ENCODE data around the gene CYP46A1.

Gene CYP46A1

DNA sequence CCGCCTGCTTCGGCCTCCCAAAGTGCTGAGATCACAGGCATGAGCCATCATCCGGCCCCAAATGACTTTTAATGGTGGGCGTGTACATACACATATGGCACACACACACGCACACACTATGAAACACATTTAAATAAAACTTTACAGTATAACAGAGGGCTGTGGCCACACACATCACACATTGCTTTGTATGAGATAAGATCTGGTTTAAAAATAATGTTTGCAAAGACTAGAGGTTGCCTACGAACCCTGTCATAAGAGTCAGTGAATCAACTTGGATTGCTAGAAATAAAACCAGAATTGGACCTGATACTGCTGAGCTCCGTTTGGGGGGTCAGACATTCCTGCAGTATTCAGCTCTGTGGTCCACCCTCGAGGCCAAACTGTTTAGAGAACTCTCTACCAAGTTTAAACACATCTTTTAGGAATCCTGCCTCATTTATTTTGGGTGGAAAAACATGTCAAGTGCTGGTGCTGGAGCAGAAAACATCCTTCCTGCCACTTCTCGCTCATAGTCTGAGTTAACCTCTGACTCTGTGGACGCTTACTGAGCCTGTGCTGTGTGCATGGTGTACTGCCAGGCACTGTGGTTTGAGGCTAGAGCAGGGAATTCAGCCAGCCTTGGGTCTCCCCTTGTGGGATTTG lies 61.3 kb downstream of the CYP46A1 start:
- TF ChIP-seq GABPA (IDR thresholded peaks at IDR 0.05; ENCODE audit: low read depth), result no peak
- DNase-seq (ENCODE audit: low read depth in 1 of 2, low spot score in 1 of 2), result no peak
- Histone ChIP-seq H3K27ac (replicated peaks) (no peak overlapping the region), H3K27me3 (ENCODE audit: insufficient read depth, poor library complexity, severe bottlenecking) (peaks cover 10% of the 10 kb centered on the region), H3K4me3 (replicated peaks; ENCODE audit: insufficient read depth, low read length) (no peak overlapping the region)

DNA sequence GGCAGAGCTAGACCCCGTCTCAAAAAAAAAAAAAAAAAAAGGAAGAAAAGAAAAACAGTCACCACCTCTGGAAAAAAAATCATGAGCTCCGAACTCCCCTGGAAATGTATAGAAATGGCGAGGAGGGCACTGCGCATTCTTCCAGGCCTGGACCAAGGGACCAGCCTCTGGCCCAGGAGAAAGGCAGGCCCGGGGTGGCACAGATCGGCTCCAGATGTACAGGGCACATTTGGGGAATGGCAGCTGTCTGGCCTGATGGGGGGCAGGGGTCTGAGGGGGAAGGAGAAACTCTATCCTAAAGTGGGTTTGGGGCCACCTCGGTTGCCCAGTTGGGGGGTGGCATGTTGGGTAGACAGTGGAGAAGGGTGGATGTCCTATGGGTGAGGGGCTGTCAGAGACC lies 63.1 kb downstream of the CYP46A1 start:
- TF ChIP-seq SPI1 (IDR thresholded peaks at IDR 0.05; ENCODE audit: borderline replicate concordance, low read depth) (no peak), POLR2AphosphoS5 (IDR thresholded peaks at IDR 0.05; ENCODE audit: low read depth) (no peak), GABPA (IDR thresholded peaks at IDR 0.05; ENCODE audit: low read depth) (no peak)
- TF ChIP-seq, protein P1, sequence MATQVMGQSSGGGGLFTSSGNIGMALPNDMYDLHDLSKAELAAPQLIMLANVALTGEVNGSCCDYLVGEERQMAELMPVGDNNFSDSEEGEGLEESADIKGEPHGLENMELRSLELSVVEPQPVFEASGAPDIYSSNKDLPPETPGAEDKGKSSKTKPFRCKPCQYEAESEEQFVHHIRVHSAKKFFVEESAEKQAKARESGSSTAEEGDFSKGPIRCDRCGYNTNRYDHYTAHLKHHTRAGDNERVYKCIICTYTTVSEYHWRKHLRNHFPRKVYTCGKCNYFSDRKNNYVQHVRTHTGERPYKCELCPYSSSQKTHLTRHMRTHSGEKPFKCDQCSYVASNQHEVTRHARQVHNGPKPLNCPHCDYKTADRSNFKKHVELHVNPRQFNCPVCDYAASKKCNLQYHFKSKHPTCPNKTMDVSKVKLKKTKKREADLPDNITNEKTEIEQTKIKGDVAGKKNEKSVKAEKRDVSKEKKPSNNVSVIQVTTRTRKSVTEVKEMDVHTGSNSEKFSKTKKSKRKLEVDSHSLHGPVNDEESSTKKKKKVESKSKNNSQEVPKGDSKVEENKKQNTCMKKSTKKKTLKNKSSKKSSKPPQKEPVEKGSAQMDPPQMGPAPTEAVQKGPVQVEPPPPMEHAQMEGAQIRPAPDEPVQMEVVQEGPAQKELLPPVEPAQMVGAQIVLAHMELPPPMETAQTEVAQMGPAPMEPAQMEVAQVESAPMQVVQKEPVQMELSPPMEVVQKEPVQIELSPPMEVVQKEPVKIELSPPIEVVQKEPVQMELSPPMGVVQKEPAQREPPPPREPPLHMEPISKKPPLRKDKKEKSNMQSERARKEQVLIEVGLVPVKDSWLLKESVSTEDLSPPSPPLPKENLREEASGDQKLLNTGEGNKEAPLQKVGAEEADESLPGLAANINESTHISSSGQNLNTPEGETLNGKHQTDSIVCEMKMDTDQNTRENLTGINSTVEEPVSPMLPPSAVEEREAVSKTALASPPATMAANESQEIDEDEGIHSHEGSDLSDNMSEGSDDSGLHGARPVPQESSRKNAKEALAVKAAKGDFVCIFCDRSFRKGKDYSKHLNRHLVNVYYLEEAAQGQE (IDR thresholded peaks at IDR 0.05; ENCODE audit: insufficient replicate concordance, low read depth), result no peak
- TF ChIP-seq, protein P2, sequence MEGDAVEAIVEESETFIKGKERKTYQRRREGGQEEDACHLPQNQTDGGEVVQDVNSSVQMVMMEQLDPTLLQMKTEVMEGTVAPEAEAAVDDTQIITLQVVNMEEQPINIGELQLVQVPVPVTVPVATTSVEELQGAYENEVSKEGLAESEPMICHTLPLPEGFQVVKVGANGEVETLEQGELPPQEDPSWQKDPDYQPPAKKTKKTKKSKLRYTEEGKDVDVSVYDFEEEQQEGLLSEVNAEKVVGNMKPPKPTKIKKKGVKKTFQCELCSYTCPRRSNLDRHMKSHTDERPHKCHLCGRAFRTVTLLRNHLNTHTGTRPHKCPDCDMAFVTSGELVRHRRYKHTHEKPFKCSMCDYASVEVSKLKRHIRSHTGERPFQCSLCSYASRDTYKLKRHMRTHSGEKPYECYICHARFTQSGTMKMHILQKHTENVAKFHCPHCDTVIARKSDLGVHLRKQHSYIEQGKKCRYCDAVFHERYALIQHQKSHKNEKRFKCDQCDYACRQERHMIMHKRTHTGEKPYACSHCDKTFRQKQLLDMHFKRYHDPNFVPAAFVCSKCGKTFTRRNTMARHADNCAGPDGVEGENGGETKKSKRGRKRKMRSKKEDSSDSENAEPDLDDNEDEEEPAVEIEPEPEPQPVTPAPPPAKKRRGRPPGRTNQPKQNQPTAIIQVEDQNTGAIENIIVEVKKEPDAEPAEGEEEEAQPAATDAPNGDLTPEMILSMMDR (IDR thresholded peaks at IDR 0.05; ENCODE audit: insufficient read depth, low read length), result no peak
- DNase-seq (ENCODE audit: low read depth in 1 of 2, low spot score in 1 of 2), result no peak
- peaks cover 13% of the 10 kb centered on the region for H3K27me3 ChIP-seq (ENCODE audit: insufficient read depth, poor library complexity, severe bottlenecking)
- H3K4me3 ChIP-seq (replicated peaks; ENCODE audit: insufficient read depth, low read length), result no peak overlapping the region
- no peak overlapping the region for H3K27ac ChIP-seq (replicated peaks)

DNA sequence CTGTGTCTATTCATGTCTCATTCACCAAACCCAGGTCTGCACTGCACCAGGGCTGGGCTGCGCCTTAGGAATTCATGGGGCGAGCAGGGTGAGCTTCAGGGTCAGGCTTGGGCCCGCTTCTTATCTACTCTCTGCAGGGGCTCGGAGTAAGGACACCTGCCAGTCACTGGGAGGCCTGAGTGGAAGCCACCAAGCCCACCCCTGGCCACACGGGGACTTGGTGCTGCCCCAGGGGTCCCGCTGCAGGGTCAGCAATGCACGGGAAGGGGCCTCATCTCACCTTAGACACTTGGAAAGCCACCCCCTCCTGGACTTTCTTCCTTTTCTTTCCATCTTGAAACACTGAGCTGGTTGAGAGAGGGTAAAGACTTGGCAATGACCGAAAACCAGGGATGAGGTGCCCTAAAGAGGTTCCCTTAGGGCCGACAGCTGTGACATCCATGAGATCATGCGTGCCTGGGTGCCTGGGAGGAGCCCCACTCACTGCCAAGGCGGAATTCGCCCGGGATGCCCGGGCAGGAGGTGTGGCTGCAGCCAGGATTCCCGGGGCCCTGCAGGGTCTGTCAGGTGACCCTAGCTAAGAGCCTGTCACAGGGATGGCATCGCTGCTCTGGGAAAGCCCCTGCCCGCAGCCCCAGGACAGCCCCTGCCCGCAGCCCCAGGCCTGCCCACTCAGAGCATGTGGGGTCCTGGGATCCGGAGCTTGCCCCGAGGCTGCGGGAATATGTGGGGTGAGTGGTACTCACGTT lies 63.7 kb downstream of the CYP46A1 start:
- no peak overlapping the region for H3K4me3 ChIP-seq (replicated peaks; ENCODE audit: insufficient read depth, low read length)
- peaks cover 19% of the 10 kb centered on the region for H3K27me3 ChIP-seq (ENCODE audit: insufficient read depth, poor library complexity, severe bottlenecking)
- H3K27ac ChIP-seq (replicated peaks), result no peak overlapping the region
- TF ChIP-seq, protein P2 (IDR thresholded peaks at IDR 0.05; ENCODE audit: insufficient read depth, low read length), result no peak
- TF ChIP-seq POLR2AphosphoS5 (IDR thresholded peaks at IDR 0.05; ENCODE audit: low read depth) (no peak), GABPA (IDR thresholded peaks at IDR 0.05; ENCODE audit: low read depth) (no peak), SPI1 (IDR thresholded peaks at IDR 0.05; ENCODE audit: borderline replicate concordance, low read depth) (no peak)
- TF ChIP-seq, protein P1 (IDR thresholded peaks at IDR 0.05; ENCODE audit: insufficient replicate concordance, low read depth), result no peak
- no peak for DNase-seq (ENCODE audit: low read depth in 1 of 2, low spot score in 1 of 2)

DNA sequence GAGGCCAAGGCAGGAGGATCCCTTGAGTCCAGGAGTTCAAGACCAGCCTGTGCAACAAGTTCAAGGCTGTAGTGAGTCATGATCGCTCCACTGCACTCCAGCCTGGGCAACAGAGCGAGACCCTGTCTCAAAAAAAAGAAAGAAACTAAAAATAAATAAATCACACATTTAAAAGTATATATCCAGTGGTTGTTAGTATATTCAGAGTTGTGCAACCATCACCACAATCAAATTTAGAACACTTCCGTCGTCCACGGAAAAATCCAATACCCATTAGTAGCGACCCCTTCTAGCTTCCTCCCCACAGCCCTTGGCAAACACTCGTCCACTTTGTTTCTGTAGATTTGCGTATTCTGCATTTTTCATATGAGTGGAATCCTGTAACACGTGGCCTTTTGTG lies 64.4 kb downstream of the CYP46A1 start:
- no peak overlapping the region for H3K27ac ChIP-seq (replicated peaks)

More for the DNA sequence above, 64.4 kb downstream of the CYP46A1 start:
- TF ChIP-seq, protein P1 (IDR thresholded peaks at IDR 0.05; ENCODE audit: insufficient replicate concordance, low read depth), result no peak
- TF ChIP-seq GABPA (IDR thresholded peaks at IDR 0.05; ENCODE audit: low read depth) (no peak), POLR2AphosphoS5 (IDR thresholded peaks at IDR 0.05; ENCODE audit: low read depth) (no peak)
- TF ChIP-seq, protein P2 (IDR thresholded peaks at IDR 0.05; ENCODE audit: insufficient read depth, low read length), result no peak
- DNase-seq (ENCODE audit: low read depth in 1 of 2, low spot score in 1 of 2), result no peak
- H3K27me3 ChIP-seq (ENCODE audit: insufficient read depth, poor library complexity, severe bottlenecking), result peaks cover 20% of the 10 kb centered on the region
- no peak overlapping the region for H3K4me3 ChIP-seq (replicated peaks; ENCODE audit: insufficient read depth, low read length)
